Bronchial epithelial cell (primary cell): ENCODE results near the gene LMX1B. TPM values are rescaled to one million over a fixed set of nuclear protein-coding genes. Genes with fewer than 3 reads are reported as not detected.

Source experiments
- DNase-seq: peaks from one replicate; pipeline ENCODE4 v3.0.0-alpha.2; 2010; ENCODE audit warnings: low read depth
- FAIRE-seq: peaks from 2 replicates; lab custom pipeline; 2011; peaks lifted over from hg19 to GRCh38; lab: Jason Lieb, UNC
- H3K27me3 ChIP-seq: 2 replicates; pipeline ENCODE4 v1.5.1; 2011; ENCODE audit warnings: low read length; ENCODE audit not compliant: control insufficient read depth, insufficient read depth
- H3K36me3 ChIP-seq: 2 replicates; pipeline ENCODE4 v1.5.1; 2011; ENCODE audit warnings: low read length; ENCODE audit not compliant: control insufficient read depth, insufficient read depth
- H3K4me3 ChIP-seq: 2 replicates; pipeline ENCODE4 v1.5.1; 2011; ENCODE audit warnings: mild to moderate bottlenecking, low read depth, low read length, control low read depth
- total RNA-seq: library from RNA; depleted of rRNA; stranded (reverse); fragments of >200 nt; gene quantifications from 2 replicates; pipeline ENCODE4 v1.2.1, GENCODE V29; 2014
- TF ChIP-seq, protein P1 (sequence below): IDR thresholded peaks from 2 replicates; pipeline ENCODE4 v1.5.1; 2011; ENCODE audit warnings: mild to moderate bottlenecking, moderate library complexity, low read length, control low read depth, inconsistent platforms; ENCODE audit not compliant: insufficient read depth, severe bottlenecking

The LMX1B gene
- total RNA-seq, 1 donor from 2014 or later: not detected

DNA sequence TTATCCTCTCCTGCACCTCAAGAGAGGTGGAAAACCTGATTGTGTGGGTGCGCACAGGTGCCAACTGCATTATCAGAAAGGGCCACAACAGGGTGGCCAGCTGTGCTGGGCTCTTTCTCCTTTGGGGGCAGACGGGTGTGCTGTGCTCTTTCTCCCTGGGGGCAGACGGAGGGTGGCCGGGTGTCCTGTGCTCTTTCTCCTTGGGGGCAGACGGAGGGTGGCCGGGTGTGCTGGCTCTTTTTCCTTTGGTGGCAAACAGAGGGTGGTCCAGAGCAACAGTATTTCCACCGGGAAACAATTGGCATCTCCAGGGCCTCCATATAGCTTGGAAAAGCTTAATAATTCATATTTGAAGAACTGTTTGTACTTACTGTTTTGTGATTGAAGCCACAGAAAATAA, 6.8 kb downstream of the LMX1B start:
- Histone ChIP-seq H3K27me3 (peaks cover 56% of the 10 kb centered on the region), H3K4me3 (no peak overlapping the region), H3K36me3 (no peaks in the 10 kb centered on the region)
- FAIRE-seq (no peak), DNase-seq (no peak)
- TF ChIP-seq, protein P1, sequence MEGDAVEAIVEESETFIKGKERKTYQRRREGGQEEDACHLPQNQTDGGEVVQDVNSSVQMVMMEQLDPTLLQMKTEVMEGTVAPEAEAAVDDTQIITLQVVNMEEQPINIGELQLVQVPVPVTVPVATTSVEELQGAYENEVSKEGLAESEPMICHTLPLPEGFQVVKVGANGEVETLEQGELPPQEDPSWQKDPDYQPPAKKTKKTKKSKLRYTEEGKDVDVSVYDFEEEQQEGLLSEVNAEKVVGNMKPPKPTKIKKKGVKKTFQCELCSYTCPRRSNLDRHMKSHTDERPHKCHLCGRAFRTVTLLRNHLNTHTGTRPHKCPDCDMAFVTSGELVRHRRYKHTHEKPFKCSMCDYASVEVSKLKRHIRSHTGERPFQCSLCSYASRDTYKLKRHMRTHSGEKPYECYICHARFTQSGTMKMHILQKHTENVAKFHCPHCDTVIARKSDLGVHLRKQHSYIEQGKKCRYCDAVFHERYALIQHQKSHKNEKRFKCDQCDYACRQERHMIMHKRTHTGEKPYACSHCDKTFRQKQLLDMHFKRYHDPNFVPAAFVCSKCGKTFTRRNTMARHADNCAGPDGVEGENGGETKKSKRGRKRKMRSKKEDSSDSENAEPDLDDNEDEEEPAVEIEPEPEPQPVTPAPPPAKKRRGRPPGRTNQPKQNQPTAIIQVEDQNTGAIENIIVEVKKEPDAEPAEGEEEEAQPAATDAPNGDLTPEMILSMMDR: no peak

DNA sequence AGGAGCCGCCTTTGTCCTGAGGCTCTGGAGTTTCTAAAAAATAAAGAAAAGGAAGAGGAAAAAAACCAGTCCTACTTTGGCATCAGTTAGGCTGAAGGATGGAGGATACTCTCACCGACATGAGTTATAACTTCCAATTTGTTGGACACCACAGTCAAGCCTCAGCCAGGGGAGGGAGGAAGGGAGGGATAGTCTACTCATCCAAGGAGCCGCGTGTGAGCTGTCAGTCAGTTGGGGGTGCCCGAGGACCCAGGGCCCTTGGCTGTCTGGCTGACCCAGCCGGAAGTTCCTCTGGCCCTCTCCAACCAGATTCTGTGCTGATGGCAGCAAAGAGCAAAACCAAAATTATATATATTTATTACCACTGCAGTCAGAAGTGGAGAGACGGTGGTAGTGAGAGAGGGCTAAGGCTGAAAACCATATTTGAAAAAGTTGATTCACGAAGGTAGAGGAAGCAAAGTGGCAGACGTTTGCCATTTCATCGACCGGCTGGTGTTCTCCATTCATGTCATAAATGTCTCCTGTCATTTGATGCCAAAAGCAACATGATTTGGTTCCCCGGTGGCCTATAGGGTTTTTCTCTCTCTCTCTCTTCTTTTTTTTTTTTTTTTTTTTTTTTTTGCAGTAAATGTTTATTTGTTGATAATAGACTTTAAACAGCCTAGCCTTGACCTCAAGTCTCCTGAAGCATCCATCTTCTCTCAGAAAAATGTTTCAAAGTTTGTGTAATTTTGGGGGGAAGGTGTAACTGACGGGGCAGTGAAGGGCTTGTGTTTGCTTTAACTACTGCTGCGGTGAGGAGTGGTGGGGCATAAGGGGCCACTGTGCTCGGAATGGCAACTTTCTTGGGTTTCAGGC, 7.6 kb downstream of the LMX1B start:
- no peak for FAIRE-seq
- Histone ChIP-seq H3K36me3 (no peaks in the 10 kb centered on the region), H3K27me3 (peaks cover 60% of the 10 kb centered on the region), H3K4me3 (no peak overlapping the region)
- TF ChIP-seq, protein P1: no peak
- no peak for DNase-seq

DNA sequence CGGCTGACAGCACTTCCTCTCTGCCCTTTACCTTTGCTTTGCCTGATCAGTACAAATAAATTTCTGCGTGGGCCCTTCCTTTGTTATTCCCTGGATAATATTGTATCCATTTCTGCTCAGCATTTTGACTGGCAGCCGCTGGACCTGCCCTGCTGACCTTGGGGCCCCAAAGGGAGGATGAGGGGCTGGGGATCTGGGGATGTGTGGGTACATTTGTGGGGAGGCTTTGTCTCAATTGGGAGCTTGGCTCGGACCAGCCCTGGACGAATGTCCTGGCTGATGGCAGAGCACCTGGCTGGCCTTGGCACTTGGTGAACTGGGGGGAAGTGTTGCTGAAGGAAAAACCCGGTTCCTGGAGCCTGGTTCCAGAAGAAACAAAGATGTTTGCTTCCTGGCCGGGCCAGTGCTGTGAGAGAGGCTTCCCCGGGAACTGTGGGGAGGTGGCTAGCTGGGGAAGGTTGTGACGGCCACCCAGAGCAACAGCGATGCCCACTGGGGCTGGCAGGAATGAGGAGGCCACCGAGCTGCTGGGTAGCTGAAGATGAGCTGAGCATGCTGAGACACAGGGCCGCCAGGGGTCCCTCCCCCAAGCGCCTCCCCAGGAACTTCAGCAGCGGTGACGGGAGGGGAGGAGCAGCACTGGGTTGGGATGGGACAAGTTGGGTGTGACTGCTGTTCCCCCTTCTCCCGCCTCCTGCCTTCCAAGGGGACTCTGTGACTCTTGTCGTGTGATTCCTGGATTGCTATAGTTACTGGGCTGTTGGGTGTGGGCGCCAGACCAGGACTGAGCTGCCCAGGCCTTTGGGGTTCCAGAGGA, 8.4 kb downstream of the LMX1B start:
- no peak for FAIRE-seq
- H3K27me3 ChIP-seq: peaks cover 65% of the 10 kb centered on the region

DNA sequence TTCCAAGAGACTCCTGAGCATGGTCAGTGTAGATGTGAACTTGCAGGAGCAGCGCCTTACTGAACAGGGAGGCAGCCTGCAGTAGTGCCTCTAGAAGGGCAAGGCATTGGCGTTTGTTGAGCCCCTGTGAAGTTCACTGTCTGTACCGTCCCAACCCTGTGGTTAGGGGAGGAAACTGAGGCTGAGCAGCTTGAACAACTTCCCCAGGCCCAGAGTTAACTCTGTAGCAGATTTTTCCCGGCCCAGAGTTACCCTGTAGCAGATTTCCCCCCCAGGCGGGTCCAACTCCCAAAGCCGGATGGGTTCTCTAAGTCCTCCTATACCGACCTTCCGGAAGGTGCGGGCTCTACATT, 9.6 kb downstream of the LMX1B start:
- DNase-seq (no peak), FAIRE-seq (no peak)
- H3K36me3 ChIP-seq: no peaks in the 10 kb centered on the region
- H3K27me3 ChIP-seq: peaks cover 66% of the 10 kb centered on the region
- TF ChIP-seq, protein P1: no peak
- H3K4me3 ChIP-seq: no peak overlapping the region

More for the DNA sequence above, 8.4 kb downstream of the LMX1B start:
- DNase-seq: no peak
- no peak overlapping the region for H3K4me3 ChIP-seq
- H3K36me3 ChIP-seq: no peaks in the 10 kb centered on the region
- TF ChIP-seq, protein P1: no peak

DNA sequence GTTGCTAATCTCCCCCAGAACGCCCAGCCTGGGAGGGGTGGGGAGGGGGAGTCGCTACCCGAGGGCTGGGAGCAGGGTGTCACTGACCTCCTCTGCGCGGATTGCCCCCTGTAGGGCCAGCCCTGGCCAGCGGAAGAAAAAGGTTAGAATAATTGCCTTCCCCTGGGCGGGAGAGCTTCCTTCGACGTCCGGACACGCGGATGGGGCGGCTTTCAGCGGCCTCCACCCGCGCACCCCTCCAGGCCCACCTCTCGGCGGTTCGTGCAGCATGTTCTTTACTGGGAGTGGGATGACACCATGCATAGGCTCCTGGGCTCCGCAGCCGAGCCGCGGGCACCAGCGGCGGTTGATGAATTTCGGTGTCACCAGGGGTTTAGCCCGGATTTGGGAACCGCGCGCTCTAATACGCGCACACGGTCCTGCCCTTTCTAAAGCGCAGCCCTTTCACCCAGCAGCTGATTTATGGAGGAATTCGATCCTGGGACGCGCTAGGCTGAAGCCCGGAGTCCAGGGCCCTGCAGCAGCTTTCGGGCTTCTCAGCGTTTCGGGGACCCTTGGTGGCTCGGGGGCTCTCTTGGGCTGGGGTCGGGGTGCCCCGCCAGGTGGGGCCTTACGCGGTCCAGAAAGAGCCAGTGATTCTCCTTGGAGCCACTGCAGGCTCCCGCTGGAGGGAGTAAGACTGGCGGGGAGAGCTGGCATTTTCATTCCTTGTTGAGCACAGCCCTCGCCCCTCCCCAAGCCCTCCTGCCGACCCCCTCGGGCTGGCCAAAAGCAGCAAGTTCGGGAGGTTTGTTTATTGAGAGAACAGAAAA, 10.1 kb downstream of the LMX1B start:
- H3K27me3 ChIP-seq: peaks cover 63% of the 10 kb centered on the region
- no peak for FAIRE-seq

More for the DNA sequence above, 10.1 kb downstream of the LMX1B start:
- TF ChIP-seq, protein P1: no peak
- DNase-seq: no peak
- Histone ChIP-seq H3K4me3 (no peak overlapping the region), H3K36me3 (no peaks in the 10 kb centered on the region)
